CD4-positive, alpha-beta T cell treated with Interleukin-4 for 4 hours (primary cell): ENCODE results near the gene SESN1.
A peak's percentile ranks its signal among the peaks of the same experiment; 100 is the strongest.

Experiments used
- DNase-seq: peaks from one replicate; pipeline ENCODE4 v3.0.0-alpha.2; 2020

SESN1 gene

DNA sequence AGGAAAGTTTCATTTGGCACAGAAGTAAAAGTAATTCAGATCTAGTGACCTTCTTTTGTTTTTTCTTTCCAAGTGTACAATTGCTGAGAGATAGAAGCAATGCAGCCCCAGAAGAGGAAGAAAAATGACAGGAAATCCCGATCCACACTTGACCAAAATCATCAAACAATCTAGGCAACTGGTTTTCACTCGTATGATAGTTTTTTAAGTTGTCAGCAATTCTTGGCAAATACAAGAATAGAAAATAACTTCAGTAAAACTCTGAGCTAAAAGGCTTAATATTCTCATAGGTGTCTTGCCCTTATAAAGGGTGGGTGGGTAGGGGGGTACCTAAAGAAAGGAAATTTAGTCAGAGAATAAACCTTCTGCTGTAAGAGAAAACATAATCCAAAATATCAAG, 36.0 kb downstream of the SESN1 start:
- no peak for DNase-seq

DNA sequence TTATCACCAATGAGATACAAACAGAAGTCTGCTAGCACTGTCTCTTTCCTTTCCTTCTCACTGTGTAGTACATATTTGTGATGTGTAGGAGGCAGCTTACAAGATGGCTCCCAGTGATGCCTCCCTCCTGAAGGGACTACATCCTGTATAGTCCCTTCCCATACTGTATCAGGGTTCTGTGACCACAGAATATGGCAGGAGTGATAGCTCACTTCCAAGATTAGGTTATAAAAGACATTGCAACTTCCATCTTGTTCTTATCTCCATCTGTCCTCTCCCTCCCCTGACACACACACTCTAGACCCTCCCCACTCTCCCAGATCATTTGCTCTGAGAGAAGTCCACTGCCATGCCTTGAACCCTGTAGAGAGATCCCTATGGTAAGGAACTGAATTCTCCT, 38.0 kb downstream of the SESN1 start:
- DNase-seq, result no peak

GRCh38 chr6:109055771-109056235, 38.8 kb downstream of the SESN1 start:
- no peak for DNase-seq

- no peak for DNase-seq
Observed at GRCh38 chr6:109053336-109053735, 41.3 kb downstream of the SESN1 start.

GRCh38 chr6:109052852-109053251, 41.8 kb downstream of the SESN1 start:
- no peak for DNase-seq

GRCh38 chr6:109052018-109052651, 42.5 kb downstream of the SESN1 start:
- no peak for DNase-seq

DNA sequence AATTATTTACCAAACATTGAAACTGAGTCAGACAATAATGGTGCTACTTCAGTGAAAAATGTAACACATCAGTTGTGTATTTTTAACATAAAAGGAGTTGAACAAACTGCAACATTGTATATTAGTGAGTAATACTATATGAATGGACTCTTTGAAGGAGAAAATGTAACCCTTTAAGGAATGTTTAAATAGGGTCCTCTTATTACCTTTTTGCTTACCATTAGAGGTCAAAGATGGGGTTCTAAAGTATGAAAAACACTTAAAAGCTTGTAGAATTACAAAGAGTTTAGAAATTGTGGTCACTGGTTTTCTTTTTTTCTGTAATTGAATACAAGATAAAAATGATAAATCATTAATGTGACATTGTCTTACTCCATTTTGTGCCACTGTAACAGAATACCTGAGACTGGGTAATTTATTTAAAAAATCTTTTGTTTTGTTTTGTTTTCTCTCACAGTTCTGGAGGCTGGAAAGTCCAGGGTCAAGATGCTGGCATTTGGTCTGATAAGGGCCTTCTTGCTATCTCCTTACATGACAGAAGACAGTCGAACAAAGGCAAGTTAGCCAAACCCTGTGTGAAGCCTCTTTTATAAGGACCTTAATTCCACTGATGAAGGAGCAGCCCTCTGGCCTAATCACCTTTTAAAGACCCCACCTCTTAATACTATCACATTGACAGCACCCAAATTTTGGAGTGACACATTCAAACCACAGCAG, 43.2 kb downstream of the SESN1 start:
- no peak for DNase-seq

DNA sequence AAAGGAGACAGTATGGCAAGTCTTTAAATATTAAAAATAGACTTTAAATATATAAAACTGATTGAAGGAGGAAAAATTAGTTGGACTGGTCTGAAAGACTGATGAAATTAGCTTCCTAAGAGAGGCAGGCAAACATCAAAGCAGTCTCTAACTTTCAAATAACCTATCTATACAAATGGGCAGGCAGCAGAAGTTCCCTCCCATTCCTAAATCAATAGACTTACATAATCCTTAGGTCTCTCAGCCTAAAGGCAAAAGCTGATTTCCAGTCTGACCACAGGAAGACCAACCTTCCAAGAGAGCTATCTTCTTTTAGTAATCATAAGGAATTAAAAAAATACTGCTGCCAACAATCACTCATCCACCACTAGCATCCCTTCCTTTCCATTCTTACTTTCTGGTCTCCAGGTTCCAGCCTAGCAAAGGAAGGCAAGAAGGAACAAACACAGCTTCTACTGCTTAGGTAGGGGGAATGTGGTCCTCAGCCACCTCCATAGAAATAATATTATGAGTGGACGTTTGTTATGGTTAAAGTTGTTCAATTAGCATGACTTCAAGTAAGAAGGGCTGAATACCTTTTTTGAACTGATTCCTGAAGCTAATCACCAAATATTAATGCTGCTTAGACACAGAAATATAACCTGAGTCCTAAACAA, 44.1 kb downstream of the SESN1 start:
- no peak for DNase-seq

GRCh38 chr6:109050012-109050411, 44.6 kb downstream of the SESN1 start:
- DNase-seq, result no peak

DNA sequence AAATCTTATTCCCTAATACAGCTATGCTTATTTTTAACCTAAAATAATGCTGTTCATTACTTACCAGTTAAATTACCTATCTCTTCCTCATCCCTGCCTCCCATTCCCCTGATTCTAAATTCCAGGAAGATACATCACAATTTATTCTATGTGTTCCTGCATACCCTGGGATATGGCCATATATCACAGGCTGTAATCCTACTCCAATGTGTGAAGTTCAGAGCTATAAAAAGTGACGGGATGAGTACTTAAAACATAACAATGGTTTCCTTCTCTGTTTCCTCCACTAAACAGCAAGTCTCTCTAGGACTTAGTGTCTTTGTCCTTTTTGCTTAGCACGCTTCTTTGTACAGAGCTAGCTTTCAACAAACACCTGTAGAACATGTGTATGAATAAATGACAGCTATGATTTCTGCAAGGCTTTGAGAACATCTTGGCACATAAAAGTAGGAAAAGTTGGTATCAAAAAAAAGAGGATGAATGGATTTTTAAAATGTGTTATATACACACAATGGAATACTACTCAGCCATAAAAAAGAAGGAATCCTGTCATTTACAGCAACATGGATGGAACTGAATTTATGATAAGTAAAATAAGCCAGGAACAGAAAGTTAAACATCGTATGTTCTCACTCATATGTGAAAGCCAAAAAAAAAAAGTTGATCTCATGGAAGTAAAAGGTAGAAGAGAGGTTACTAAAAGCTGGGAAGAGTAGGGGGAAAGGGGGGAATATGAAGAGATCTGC, 45.8 kb downstream of the SESN1 start:
- no peak for DNase-seq

DNA sequence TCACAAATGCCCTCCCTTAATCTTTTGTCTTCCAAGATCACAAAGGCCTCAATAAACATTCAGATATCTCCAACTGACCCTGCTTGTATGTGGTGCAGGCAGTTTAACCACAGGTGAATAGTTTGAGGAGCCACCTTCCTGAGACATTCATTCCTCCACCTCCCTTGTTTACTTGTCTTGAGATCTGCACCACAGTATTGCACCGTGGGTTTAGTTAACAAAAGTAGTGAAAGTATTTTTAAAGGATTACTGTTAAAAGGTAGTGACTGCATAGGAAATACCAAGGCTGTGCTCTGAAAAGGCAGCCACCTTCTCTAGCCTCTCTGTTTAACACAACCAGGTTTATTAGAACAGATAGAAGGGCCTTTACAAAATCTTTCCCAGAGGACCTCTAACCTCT, 46.5 kb downstream of the SESN1 start:
- no peak for DNase-seq

GRCh38 chr6:109045493-109045892, 49.2 kb downstream of the SESN1 start:
- DNase-seq, result no peak

DNA sequence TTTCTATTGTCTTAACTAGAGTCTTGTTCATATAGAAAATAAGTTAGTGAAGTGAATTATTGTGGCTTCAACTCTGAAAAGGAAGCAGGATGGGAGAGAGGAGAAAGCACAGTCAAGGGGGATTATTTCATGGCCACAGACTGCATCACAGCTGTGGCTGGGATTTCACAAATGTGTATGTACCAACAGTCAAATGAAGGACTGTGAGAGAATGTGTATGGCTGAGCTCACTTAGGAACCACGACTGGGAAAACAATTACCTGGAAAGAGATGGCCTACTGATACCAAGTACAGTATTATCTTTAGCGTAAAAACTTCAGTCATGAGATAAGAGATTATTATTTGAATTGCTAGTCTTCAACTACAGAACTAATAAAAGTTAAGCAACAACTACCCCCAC, 54.9 kb downstream of the SESN1 start:
- no peak for DNase-seq

DNA sequence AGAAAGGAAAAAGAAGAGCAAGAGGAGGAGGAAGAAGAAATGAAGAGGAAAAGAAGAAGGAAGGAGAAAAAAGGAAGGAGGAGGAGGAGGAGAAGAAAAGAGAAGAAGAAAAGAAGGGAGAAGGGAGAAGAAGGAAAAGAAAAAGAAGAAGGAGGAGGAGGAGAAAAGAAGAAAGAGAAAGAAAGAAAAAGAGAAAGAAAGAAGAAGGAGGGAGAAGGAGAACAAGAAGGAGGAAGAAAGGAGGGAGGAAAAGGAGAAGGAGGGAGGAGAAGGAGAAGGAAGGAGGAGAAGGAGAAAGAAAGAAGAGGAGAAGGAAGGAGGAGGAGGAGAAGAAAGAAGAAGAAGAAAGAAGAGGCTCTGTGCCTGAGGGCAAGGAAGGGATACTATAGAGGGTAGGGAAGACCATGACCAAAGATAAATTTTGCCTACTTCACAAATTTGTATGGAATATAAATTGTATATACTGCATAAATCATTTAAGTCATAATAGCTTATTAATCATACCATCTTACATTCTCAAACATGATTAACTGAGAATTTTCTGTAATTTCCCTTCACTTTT, 55.7 kb downstream of the SESN1 start:
- no peak for DNase-seq

DNA sequence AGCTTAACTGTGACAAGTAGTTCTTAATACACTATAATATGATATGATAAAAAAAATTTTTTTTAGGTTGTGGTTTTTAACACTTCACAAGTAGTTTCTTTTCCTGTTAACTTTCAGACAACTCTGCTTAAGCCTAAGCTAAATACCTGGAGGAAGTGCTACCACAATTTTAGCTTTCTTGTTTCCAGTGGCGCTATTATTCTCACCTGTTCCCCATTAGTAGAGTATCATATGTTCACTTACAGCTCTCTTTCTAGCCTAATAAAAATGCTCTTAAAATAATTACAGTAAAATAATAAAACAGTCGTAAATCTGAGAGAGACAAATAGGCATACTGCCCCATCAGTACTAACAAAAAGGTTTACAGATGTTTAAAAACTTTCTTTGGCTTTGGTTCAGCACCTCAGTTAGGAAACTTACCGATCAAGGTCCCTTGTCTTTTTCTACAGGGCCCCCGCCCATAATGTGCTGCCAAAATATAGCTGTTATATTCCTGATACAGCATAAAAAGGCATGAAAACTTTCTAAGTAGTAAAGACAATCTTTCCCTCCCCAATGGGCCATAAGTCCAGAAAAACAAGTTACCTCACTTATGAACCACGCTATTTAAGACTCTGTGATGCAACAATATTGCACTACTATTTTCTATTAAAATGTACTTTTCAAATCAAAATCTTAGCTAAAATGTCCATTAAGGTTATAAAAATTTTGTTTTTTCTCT, 57.9 kb downstream of the SESN1 start:
- peak; percentile 53 for DNase-seq

DNA sequence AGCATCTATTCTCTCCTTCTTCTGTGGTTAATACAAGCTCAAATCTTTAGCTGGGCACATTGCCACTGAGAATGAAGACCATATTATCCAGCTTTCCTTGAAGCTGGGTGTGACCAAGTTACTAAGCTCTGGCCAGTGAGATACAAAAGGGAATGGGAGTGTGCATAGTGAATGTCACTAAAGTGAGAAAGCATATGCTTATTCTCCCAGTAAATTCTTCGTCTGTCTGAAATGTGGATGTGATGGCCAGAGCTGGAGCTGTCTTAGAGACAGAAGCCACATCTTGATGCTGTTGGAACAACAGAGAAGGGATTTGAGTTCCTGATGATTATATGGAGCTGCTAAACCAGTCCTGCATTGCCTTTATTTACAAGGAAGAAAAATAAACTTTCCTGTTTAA, 60.1 kb downstream of the SESN1 start:
- DNase-seq, result no peak

DNA sequence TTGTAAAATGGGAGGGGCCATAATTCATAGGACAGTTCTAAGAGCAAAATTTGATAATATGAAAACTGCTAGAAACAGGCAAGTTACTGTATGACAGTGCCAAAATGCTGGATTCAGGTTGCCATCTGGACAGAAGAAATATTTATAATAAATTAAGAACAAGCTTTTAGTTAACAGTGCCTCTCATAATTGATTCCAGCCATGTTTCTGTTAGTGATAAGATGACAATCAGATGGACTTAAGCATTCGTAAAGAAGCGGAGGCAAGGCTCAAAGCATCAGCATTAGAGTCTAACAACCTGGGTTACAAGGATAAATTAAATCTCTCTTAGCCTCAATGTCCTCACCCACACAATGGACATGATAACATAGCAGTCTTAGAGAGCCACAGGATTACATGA, 61.0 kb downstream of the SESN1 start:
- DNase-seq, result no peak

GRCh38 chr6:109031416-109031815, 63.2 kb downstream of the SESN1 start:
- DNase-seq, result no peak

GRCh38 chr6:109029313-109029712, 65.3 kb downstream of the SESN1 start:
- DNase-seq, result no peak

DNA sequence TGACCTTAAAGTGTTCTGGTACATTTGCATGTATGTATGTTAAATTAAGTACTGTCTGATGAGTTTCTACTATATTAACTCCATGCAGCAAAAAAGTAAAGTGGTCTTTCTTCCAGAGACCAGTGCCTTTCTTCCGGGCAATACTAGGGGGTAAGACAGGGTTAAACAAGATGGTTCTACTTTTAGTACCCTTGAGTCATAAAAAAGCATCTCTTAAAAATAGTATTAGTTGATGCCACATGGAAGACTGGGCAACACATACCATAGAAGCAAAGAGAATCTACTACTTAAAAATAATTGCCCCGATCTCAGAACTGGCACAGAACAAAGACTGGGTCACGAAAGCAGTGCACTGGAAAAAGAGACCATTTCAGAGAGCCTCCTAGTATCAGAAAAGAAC, 66.2 kb downstream of the SESN1 start:
- no peak for DNase-seq

GRCh38 chr6:109027964-109028363, 66.7 kb downstream of the SESN1 start:
- no peak for DNase-seq

GRCh38 chr6:109025639-109026038, 69.0 kb downstream of the SESN1 start:
- no peak for DNase-seq

- no peak for DNase-seq
Observed at GRCh38 chr6:109024784-109025183, 69.9 kb downstream of the SESN1 start.
